ENCODE results near the gene GDF10.

GDF10 gene, protein sequence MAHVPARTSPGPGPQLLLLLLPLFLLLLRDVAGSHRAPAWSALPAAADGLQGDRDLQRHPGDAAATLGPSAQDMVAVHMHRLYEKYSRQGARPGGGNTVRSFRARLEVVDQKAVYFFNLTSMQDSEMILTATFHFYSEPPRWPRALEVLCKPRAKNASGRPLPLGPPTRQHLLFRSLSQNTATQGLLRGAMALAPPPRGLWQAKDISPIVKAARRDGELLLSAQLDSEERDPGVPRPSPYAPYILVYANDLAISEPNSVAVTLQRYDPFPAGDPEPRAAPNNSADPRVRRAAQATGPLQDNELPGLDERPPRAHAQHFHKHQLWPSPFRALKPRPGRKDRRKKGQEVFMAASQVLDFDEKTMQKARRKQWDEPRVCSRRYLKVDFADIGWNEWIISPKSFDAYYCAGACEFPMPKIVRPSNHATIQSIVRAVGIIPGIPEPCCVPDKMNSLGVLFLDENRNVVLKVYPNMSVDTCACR

DNA sequence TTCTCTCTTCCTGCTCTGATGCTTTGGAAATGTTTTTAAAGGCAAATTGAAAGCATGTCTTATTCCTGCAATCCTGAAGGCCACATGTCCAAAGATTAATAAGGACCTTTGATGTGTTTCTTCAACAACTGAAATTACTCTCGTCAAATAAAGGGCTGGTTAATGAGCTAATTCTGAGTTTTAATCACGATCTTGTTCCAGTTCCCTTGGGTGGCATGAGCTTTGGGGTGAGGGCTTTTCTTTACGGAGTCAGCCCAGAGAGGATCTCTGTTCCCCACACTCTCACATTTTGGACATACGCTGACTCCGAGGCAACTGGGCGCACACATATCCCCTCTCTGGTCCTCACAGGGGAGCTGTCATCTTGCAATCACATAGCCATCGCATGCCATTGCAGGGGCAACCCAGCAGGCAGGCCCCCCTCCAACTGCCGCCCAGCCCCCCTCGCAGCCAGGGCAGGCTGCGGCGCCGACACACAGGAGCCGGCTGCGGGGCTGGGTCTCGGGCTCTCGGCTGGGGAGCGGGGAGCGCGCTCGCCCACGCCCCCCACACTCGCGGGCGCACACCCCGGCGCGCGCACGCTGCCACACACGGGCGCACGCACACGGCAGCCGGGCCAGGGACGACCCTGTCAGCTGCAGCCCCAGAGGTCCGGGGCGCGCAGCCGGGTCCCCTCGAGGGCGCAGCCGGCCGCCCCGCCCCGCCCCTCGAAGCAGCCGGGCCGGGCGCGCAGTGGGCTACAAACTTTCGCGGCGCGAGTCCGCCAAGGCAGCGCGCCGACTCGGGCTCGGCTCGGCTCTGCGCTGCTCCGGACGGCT is at the start of gene GDF10:
TSS of gene GDF10 (plus strand) at position 587 of the 818 bp plus-strand sequence. CDS start 455 bp downstream, outside the sequence.
- no peak for DNase-seq (ENCODE audit: low read depth)

DNA sequence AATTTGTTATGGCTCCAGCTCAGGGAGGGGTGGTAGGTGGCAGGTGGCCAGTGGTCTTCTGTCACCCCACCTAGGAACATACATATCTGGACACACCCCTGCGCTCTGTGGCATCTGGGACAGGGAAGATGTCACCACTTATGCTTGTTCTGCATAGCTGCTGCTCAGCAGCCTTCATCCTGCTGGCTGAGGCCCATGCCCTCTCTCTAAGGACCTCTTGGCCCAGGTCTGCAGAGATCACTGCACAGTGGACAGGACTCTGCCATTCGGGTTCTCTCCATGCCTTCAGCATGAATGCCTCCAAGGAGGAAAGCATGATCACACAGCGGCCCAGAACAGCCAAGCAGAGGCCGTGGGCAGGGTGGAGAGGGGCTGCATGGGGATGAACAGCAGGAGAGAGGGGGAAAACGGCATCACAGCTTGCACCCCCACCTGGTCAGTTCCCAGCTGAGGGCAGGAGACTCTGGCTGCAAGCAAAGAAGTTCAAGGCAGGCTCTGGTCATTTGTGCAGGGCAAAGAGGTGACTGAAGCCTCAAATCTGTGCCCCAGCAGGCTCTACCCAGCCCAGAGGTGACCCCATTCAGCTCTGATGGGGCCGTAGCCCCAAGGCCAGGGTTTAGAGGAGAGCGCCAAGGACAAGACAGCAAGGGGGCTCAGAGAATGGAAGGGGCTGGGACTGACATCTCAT is 47.8 kb upstream of the GDF10 start:
- DNase-seq (ENCODE audit: low read depth): no peak

DNA sequence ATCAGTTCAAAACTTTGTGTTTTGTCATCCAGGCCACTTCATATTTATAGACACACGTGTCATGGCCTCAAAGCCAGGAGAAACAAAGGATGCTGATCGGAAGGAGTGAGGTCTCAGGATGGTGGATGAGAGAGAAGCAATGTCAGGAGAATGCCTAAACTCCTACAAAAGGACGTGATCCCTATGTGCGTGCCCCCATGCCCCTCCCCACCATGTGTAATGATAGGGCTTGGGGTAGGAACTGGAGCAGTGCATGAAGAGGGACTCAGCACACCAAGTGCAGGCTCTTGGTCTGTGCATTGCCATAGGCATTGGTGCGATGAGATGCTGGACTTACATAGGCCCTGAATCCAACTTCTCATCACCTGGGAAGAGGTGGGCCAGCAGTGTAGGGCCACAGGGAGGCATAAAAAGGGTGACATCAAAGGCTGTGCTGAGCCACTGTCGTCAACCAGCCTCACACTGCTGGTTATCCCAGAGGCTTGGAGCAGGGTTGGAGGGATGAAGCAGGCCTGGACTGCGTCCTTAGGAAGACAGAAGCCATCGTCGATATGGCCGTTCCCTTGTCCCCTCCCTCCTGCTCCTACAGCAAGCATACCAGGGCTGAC is 46.9 kb upstream of the GDF10 start:
- no peak for DNase-seq (ENCODE audit: low read depth)

DNA sequence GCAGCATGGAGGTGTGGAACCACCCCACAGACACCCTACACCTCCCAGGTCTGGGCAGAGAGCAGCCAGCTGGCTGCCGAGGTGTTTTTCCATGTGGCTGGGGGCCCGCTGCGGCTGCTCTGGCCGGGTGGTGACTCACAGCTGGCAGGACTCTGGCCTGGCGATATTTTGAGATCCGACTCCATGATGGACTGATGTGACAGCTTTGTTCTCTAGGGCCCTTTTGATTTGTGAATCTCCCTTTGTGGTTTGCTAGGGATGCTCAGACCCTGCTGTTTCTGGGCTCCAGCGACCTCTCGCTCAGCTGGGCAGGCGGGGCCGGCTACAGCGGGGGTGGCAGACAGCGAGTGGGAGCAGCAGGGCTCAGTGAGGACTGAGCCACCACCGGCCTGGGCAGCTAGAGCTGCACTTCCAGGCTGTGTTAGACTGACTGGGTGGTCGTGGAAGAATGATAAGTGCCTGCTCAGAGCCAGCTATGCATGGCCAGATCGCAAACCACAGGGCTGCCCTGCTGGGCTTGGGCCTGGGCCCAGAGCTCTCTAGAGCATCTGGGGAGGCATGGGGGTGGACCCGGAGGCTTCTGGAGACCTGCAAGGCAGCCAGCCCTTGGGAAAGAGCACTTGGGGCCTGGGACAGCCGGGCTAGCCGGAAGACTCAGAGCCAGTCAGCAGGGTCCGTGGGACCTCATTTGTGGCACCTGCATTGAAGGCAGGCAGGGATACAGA is 46.2 kb upstream of the GDF10 start:
- no peak for DNase-seq (ENCODE audit: low read depth)

DNA sequence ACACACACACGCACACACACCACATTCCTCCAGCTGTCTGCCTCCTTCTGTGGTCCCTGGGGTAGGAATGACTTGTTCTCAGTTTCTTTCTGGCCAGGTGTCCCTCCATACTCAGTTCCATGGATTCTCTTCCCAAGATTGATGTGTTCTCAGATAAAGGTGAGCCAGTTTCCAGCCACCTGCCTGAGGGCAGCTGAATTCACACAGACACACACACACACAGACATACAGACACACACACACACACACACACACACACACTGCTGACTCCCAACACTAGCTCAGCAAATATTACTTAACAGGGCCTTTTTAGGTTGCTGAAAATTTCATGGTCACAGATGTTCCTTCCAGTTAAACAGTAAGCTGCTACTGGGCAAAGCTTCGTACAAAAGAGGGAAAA is 45.4 kb upstream of the GDF10 start:
- DNase-seq (ENCODE audit: low read depth): no peak

DNA sequence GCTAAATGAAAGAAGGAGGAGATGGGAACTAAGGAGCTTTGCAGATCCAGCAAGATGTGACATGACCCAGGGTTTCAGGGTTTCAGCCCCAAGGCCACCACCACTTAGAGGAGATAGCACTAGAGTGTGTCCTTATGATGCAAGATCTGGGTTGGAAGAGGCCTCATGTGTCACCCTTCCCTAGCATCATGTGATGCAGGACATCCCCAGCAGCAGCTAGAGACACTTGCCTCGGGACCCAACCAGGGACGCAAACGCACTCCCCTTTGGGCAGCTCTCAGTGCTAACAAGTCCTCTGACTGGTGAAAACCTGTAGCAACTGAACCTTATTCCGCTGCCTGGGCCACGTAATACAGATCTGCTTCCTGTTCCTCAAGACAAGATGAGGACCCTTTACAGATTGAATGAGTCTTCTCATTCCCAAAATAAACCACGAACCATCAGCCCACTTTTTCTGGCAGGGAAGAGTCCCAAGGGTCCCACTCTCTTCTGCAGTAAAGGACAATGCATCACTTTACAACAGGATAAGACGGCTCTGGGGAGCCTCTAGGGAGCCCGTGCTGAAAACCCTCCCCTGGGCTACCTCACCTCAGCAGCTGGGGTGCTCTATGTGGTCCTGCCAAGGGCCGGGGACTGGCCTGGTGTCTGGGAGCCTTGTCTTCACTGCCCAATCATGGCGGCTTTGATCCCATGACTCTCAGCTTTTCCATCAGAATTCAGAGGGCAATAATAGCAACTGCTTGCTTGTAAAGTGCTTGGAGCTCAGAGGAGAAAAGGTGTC is 44.8 kb upstream of the GDF10 start:
- DNase-seq (ENCODE audit: low read depth): no peak

DNA sequence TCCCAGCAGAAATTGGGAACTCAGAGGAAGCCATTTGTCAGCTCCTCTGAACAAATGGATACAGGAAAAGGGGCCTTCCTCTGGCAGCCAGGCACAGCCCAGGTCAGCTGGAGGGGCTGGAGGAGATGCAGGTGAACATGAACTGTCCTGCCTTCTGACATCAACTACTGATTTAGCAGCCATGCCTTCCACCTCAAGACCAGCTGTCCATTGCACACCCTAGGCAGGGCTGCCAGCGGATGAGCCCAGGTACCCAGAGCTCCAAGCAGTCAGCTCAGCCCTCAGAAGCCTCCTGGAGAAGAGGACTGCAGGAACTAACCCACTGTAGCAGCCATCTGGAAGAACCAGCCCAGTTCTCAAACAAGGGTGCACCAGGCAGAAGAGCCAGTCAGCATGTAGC is 44.1 kb upstream of the GDF10 start:
- no peak for DNase-seq (ENCODE audit: low read depth)

DNA sequence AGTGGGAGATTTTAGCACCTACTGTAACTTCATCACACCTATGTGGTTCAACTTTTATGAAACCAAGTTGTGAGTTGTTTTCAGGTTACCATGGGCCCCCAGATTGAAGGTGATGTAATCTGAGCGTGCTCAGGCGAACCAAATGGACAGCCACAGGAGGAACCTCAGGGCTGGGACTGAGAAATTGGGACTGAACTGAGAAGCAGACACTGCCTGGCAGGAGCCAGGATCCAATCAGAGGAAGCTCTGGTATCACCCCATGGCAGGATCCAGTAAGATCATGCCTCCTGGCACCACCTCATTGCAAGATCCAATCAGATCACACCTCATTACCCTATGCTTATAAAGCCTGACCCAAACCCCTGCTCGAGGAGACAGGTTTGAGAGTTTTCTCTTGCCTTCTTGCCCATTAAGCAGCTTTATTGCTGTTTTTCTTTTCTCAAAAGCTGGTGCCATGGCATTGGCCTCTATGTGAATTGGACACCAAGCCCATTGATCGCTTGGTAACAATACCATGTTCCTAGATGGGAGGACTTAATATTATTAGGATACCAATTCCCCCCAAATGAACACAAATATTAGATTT is 43.2 kb upstream of the GDF10 start:
- no peak for DNase-seq (ENCODE audit: low read depth)

DNA sequence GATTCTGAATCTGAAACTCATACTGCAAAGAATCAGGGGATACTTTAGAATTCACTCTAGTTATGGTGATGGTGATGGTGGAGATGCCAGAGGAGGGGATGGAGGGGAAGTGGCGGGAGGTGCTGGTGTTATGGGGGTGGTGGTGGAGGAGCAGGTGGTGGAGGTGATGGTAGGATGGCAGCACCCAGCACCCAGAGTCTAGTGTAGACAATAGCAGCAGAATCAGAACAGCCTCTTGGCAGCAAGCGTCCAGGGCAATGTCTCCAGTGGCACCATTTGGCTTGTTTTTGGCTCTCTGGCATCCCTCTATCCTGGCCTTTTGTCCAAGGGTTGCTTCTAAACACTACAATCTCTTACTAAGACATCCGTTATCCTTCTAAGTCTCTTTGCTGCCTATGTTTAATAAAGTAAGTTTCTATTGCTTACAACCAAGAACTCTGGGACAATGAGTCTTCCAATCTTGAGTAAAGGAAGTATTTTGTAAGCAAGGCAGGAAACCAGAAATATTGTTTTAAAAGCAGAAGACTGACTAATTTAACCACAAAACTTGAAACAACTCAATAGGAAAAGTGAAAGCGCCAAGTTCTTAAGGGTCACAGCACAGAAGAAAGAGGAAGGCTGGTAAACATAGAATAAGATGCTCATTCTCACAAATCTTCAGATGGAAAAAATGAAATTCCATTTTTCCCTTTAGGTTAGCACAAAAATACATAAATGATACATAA is 42.4 kb upstream of the GDF10 start:
- DNase-seq (ENCODE audit: low read depth): no peak

DNA sequence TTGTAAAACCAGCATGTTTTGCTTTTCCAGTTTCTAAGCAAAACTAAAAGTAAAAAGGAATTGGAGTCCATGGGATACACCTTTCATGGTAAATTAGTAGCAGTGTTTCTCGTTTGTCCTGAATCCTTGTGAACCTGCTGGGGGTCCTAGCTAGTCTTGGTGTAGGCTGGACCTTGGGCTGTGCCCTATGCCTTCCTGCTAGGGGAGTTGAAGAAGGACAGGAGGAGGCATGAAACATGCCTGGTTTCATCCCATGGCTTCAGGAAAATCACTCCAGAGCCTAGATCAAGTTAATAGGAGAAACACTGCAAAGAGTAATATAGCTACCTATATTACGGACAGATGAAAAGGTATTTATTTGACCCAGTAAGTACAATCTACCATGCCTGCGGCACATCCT is 41.1 kb upstream of the GDF10 start:
- DNase-seq (ENCODE audit: low read depth): no peak

DNA sequence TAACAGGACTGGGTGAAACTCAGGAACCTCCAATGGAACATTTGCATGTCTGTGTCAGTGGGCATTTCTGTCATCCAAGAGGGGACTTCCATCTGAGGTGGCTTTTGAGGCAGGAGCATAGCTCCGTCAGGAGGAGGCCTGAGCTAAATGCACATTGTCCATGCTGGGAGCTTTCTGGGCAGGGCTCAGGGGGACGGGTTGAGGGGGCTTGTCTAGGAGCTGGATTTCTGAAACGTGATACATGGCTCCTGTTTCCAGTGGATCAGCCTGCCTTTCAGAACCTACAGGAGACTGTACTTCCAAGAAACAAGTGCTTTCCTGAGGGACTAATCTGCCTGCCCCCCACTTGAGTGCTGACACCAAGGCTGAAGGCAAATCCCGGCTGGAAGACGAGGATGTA is 40.5 kb upstream of the GDF10 start:
- DNase-seq (ENCODE audit: low read depth): no peak

DNA sequence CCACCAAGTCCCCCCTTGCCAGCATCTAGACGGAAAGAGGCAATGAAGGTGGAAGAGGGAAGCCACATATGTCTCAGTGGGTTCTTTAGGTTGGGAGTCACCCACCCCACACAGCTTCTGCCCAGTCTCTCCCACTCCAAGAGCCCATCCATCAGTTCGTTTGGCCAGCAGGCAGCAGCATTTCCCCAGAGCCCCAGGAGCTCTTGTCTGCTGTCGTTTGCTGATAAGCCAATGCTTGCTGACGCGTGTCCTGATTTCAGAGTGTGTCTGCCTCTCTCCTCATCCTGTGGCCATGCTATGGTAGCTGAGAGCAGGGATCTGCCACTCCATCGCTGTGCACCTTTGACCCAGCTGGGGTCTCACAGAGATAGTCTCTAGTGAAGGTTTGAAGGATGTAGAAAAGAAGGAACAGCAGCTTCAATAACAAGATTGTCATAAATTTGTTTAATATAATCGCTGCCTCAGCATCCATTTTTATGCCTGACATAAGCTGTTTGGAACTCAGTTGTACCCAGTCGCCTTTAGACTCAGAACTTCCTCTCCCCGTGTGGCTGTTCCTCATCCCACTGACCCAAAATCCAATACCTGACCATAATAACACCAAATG is 39.4 kb upstream of the GDF10 start:
- DNase-seq (ENCODE audit: low read depth): no peak

DNA sequence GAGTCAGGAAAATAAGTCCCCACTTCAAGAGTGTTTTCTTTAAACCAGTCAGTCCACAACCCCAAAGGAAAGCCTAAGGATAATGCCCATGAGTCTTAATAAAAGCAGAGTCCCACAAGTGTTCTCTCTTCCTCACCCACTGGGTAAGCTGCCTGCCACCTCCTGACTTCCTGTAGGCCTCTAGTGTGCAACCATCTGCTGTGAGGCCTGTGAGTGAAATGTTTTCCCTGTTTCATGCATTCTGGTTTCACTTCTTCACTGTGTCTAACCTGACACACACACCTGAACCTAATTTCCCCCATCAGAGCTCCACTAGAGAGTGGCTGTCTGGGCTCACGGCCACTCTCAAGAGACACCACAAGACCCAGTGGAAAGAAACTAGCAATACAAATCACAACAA is 38.9 kb upstream of the GDF10 start:
- DNase-seq (ENCODE audit: low read depth): no peak

DNA sequence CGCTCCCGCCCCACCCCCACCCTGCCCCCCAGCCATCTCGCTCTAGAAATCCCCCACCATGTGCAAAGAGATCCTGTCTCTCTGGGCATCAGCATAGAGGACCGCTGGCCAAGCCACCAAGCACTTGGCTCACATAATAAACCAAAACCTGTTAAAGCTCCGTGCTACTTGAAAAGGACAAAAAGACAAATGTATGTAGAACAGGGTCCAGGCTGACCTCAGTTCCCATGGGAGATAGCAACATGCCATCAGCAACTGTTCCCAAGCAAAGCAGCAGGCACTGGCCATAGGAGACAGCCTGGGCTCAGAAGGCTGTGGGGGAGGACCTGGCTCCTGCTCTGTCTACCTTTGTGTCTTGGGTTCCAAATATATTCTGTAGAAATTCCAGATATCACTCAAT is 38.4 kb upstream of the GDF10 start:
- DNase-seq (ENCODE audit: low read depth): no peak

DNA sequence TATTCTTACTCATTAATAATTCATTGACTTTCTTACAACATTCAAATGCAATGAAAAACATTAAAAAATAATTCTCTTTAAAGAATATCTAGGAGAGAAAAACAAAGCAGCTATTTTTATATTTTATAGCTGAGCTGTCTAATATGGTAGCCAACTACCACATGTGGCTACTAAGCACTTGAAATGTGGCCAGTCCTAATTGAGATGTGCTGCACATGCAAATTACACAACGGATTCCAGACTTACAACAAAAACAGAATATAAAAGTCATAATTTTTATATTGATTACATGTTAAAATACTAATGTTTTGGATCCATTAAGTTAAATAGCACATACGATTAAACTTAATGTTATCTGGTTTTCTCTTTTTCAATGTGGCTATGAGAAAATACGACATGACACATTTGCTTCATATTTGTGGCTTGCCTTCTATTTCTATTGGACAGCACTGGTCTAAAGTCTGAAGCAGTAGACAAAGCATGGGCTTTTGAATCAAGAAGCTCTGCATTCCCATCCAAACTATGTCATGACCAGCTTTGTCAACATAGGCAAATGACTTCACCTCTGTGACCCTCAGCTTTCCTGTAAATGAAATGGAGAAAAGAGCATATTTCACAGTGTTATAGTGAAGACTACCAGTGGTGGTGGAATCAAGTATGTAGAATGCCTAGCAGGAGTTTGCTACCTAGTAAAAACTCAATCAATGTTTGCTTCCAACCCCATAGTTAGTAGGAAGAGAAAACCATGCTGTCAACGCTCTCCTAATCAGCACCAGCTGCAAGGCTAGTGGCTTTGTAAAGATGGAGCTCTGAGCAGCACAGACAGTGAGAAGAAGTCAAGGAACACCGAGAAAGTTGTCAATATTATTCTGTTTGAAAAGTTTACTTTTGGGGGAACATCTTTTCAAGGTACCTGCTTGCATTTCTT is 37.1 kb upstream of the GDF10 start:
- no peak for DNase-seq (ENCODE audit: low read depth)

DNA sequence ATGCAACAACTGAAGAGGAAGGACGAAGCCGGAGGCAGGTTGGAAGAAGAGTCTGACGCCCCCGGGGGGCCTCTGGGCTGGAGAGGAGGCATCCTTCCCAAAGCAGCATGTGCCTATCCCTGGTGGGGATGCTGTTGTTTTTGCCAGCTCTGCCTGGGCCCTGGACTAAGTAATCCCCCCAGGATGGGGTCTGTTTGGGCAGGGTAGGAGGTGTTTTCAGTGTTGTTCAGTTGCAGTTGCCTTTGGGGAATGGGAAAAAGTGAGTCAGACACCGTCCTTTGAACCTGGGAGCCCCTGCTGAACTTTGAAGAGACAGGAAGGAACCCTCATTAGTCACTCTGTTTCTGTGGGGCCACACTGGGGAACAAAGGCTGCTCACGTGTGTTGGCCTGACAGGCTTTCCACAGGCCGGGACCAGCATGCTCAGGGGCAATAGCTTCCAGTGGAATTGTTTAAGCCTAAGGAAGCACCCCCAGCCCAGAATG is 35.2 kb upstream of the GDF10 start:
- peak; percentile 32 for DNase-seq (ENCODE audit: low read depth)

DNA sequence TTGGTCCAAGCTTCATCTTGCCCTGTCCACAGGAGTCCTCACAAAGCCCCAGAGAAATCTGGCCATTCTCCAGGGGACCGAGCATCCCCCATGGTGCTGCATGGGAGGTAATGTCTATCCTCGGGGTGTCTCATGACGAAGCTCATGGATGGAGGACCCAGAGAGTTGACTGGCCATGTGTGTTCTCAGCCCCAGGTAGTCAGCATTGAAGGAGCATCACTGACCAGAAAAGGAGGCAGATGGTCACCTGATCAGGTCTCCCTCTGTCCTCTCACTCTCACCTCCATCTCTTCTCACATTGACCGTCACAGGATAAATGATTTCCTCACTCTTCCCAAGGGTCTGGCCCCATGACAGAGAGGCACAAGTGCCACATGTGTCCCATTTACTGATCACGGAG is 33.4 kb upstream of the GDF10 start:
- no peak for DNase-seq (ENCODE audit: low read depth)

DNA sequence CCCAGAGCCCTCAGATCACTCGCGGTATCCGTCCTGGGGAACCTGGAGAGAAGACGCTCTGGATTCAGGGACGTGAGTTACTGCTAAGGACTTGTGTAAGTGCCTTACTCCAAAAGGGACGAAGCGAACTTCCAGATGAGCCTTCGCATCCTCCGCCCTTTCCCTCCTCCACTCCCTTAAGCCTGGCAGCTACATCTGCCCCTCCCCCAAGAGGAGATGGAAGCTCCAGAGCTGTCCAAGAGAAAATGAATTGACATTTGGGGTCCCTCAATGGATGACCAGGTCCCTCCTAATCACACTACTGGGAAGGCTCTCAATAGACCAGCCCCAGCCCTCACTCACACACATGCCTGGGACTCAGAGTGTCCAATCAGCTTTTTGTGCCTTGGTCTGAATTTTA is 31.3 kb upstream of the GDF10 start:
- DNase-seq (ENCODE audit: low read depth): no peak
